Keratinocyte (primary cell): ENCODE measurements around the gene CFAP47. TPM values are rescaled to one million over a fixed set of nuclear protein-coding genes. Genes with fewer than 3 reads are reported as not detected.
A peak's percentile ranks its signal among the peaks of the same experiment; 100 is the strongest.

ENCODE experiments used
- DNase-seq: peaks from one replicate; pipeline ENCODE4 v3.0.0-alpha.2; 2011; ENCODE audit warnings: low read depth, missing footprints, low spot score
- FAIRE-seq: peaks from 2 replicates; lab custom pipeline; 2011; peaks lifted over from hg19 to GRCh38; lab: Jason Lieb, UNC
- H2AFZ ChIP-seq: 2 replicates; pipeline ENCODE4 v1.6.0; 2012; ENCODE audit warnings: low read length, control low read depth, inconsistent platforms; ENCODE audit not compliant: control insufficient read depth
- H3K27ac ChIP-seq: 2 replicates; pipeline ENCODE4 v1.5.1; 2011; ENCODE audit warnings: low read length; ENCODE audit not compliant: control insufficient read depth, insufficient read depth
- H3K27me3 ChIP-seq: 3 replicates; pipeline ENCODE4 v1.6.0; 2011; ENCODE audit warnings: low read length; ENCODE audit not compliant: control insufficient read depth, insufficient read depth; ENCODE audit errors: extremely low read depth
- H3K36me3 ChIP-seq, 2 experiments: 2 replicates in 1 of 2; 3 replicates in 1 of 2; pipeline ENCODE4 v1.5.1; 2011; ENCODE audit warnings: low read length in 2 of 2, mild to moderate bottlenecking in 1 of 2; ENCODE audit not compliant: control insufficient read depth in 2 of 2, insufficient read depth in 2 of 2; ENCODE audit errors: extremely low read depth in 1 of 2
- H3K4me1 ChIP-seq: 3 replicates; pipeline ENCODE4 v1.5.1; 2011; ENCODE audit warnings: low read length; ENCODE audit not compliant: control insufficient read depth, insufficient read depth; ENCODE audit errors: extremely low read depth
- H3K4me2 ChIP-seq: 3 replicates; pipeline ENCODE4 v1.6.0; 2011; ENCODE audit warnings: low read depth, low read length; ENCODE audit not compliant: control insufficient read depth, insufficient read depth; ENCODE audit errors: extremely low read depth
- H3K4me3 ChIP-seq, 3 experiments: fragments of 200-600 bp in 1 of 3; sonication (generic) in 1 of 3; 2 replicates in 2 of 3; 3 replicates in 1 of 3; pipeline ENCODE4 v1.5.1; 2011 to 2016; ENCODE audit warnings: low read length in 3 of 3, mild to moderate bottlenecking in 3 of 3, control low read depth in 2 of 3, inconsistent platforms in 1 of 3, low read depth in 1 of 3, mixed read lengths in 1 of 3, mixed run types in 1 of 3, moderate library complexity in 1 of 3; ENCODE audit not compliant: control insufficient read depth in 2 of 3, insufficient read depth in 2 of 3; ENCODE audit errors: extremely low read depth in 1 of 3
- H3K79me2 ChIP-seq: 2 replicates; pipeline ENCODE4 v1.6.0; 2012; ENCODE audit warnings: low read length; ENCODE audit not compliant: control insufficient read depth, insufficient read depth
- H3K9ac ChIP-seq: 3 replicates; pipeline ENCODE4 v1.6.0; 2011; ENCODE audit warnings: low read length; ENCODE audit not compliant: control insufficient read depth, insufficient read depth; ENCODE audit errors: extremely low read depth
- H3K9me1 ChIP-seq: 3 replicates; pipeline ENCODE4 v1.6.0; 2011; ENCODE audit warnings: low read length; ENCODE audit not compliant: control insufficient read depth, insufficient read depth; ENCODE audit errors: extremely low read depth
- H3K9me3 ChIP-seq: 2 replicates; pipeline ENCODE4 v1.5.1; 2012; ENCODE audit warnings: low read depth, low read length; ENCODE audit not compliant: control insufficient read depth
- H4K20me1 ChIP-seq: 3 replicates; pipeline ENCODE4 v1.6.0; 2011; ENCODE audit warnings: low read length; ENCODE audit not compliant: control insufficient read depth, insufficient read depth; ENCODE audit errors: extremely low read depth
- CTCF ChIP-seq, 3 experiments: IDR thresholded peaks in 1 of 3; conservative IDR thresholded peaks in 1 of 3; optimal IDR thresholded peaks in 1 of 3; 2 replicates in 2 of 3; 3 replicates in 1 of 3; pipeline versions ENCODE3 to v1.5.1; 2011; ENCODE audit warnings: low read length in 3 of 3, mild to moderate bottlenecking in 3 of 3, moderate library complexity in 2 of 3, control low read depth in 1 of 3, inconsistent platforms in 1 of 3; ENCODE audit not compliant: insufficient read depth in 2 of 3; ENCODE audit errors: extremely low read depth in 1 of 3
- EZH2 ChIP-seq: IDR thresholded peaks from one replicate; pipeline ENCODE4 v1.6.1; 2012; ENCODE audit warnings: inconsistent platforms, mild to moderate bottlenecking, low read length, moderate library complexity
- dilution Hi-C: fragments of 300-500 bp; cut with MboI; formaldehyde crosslinking; loops from one replicate; pipeline ENCODE4 v1.7.0; 2020; ENCODE audit warnings: low sequenced_read_pairs; ENCODE audit not compliant: extremely low pct_ligation_motif_present
- polyA minus RNA-seq, 3 experiments: library from RNA; depleted of rRNA, polyadenylated mRNA; stranded (reverse); fragments of >200 nt; gene quantifications; 1 replicate in 1 of 3; 2 replicates in 1 of 3; 3 replicates in 1 of 3; pipeline ENCODE4 v1.2.3, GENCODE V29; 2011
- polyA plus RNA-seq, 5 experiments: library from polyadenylated mRNA; depleted of rRNA in 3 of 5; stranded (reverse) in 3 of 5; stranded (forward) in 1 of 5; unstranded in 1 of 5; fragments of >200 nt; gene quantifications; 1 replicate in 1 of 5; 2 replicates in 3 of 5; 3 replicates in 1 of 5; pipeline versions ENCODE4 v1.2.1 to v1.2.3, GENCODE V29; 2011 to 2012; ENCODE audit warnings: missing spikeins in 2 of 5, low read depth in 1 of 5, low replicate concordance in 1 of 5

The CFAP47 gene, protein sequence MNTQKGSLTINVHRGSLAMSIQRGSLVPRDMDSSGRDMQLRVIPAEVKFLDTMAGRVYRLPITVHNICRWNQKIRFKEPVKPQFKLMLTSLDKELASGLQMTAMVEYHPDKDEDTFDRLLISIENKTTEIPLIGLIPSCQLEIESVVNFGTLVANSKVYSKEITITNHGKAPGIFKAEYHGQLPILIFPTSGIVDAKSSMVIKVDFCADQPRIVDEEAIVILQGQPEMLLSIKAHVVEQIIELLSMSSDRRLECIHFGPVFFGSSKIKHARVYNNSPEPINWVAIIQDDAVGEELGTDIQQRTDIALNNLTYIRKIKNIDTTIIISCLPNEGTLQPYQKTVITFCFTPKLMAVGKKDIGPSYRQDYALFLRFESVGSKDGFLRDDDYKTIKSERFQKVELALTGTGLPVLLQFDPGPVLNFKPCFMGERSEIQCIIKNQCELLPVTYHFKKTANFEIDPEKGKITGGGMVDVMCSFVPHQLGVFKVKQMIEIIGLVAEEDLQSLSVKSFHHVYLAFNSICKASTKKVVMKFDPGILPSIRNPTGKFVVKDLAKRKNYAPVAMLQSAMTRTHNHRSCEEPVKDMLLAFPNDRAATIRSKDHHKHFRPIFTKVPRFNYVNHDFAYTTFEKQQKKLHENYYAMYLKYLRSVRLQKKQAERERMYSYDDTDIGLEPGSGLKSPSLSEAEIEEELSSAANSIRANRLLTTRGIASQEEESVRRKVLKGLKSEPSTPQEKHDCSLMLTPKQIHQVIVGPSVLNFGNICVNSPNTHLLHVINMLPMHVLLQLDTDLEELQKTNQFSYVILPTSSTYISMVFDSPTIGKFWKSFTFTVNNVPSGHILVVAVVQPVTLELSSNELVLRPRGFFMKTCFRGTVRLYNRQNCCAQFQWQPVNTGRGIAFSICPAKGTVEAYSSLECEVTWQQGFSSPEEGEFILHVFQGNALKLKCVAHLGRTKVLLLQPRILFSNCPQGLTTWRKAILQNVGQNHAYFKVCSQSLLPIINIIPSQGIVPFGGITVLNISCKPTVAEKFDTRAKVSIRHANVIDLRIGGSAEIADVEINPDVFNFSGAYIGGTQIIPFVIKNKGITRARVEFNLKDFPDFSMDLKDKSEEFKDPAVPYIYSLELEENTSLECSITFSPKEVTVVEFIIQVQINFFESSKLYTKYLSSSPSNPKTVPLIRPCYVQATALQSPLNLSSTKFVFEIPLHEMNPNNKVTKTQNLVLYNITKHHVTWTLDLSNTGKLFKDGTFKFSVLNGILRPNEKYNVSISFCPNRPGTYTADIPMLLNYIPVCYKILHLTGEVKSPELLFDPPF (N-terminal part only)
- polyA plus RNA-seq (under 0.01 TPM in 1 of 3 replicates, not detected in the others), polyA minus RNA-seq (0.03 TPM in 2 of 3 replicates, not detected in the other)
- not detected for polyA plus RNA-seq (2011; ENCODE audit: low read depth)
- not detected in 2 replicates for polyA plus RNA-seq (2011; cell fraction: cytosol; rRNA removed)
- 0.01 TPM in 1 of 2 replicates, not detected in the other for polyA plus RNA-seq (2011; cell fraction: nucleus; rRNA removed)
- not detected in 2 replicates for polyA plus RNA-seq (2012; ENCODE audit: low replicate concordance)
- polyA minus RNA-seq (2011; cell fraction: cytosol; rRNA and poly(A)+ RNA removed), result not detected
- polyA minus RNA-seq (2011; cell fraction: nucleus; rRNA and poly(A)+ RNA removed), result not detected in 2 replicates

- no peaks in the 10 kb centered on the region for H4K20me1 ChIP-seq
- H3K4me2 ChIP-seq, result no peak within 1 kb of the TSS
- TF ChIP-seq EZH2 (no peak), CTCF (optimal IDR thresholded peaks at IDR 0.05 in 1 of 3, IDR thresholded peaks at IDR 0.05 in 1 of 3, conservative IDR thresholded peaks at IDR 0.05 in 1 of 3; ENCODE audit: extremely low read depth in 1 of 3, insufficient read depth in 2 of 3, low read length in 3 of 3) (no peak)
- dilution Hi-C loops, result no loop called here
- H3K9me1 ChIP-seq, result no peaks in the 10 kb centered on the region
- no peaks in the 10 kb centered on the region for H3K4me1 ChIP-seq
- H3K9ac ChIP-seq, result no peak within 1 kb of the TSS
- DNase-seq (no peak), FAIRE-seq (no peak)
- no peaks in the 10 kb centered on the region for H3K79me2 ChIP-seq
- H2AFZ ChIP-seq, result peak within 1 kb of the TSS; percentile 6
- H3K27me3 ChIP-seq, result peaks cover 4% of the 10 kb centered on the region
- H3K36me3 ChIP-seq, result no peaks in the 10 kb centered on the region
- H3K9me3 ChIP-seq, result peaks cover 5% of the 10 kb centered on the region
- no peak within 1 kb of the TSS for H3K4me3 ChIP-seq
- no peak within 1 kb of the TSS for H3K27ac ChIP-seq
These were observed at the start of gene CFAP47 for GRCh38 chrX:35919536-35920309. Gene CFAP47, plus strand, starts transcription at chrX:35919734. Its CDS starts 66 bp downstream, at chrX:35919800.
